NCI-H2227 treated with DMSO at 0.1 percent for 48 hours (cell line): ENCODE measurements around the gene RHOF.

ENCODE experiments used
- DNase-seq: peaks from one replicate; lab custom pipeline; 2025; lab: John Stamatoyannopoulos, UW

RHOF gene

GRCh38 chr12:121819212-121819949 lies 25.9 kb upstream of the RHOF start:
- no peak for DNase-seq

GRCh38 chr12:121817648-121818043 lies 24.2 kb upstream of the RHOF start:
- DNase-seq = no peak

- no peak for DNase-seq
These were observed 23.6 kb upstream of the RHOF start for GRCh38 chr12:121816925-121817647.

- no peak for DNase-seq
These were observed 21.8 kb upstream of the RHOF start for GRCh38 chr12:121815263-121815662.

- no peak for DNase-seq
These were observed 21.1 kb upstream of the RHOF start for GRCh38 chr12:121814429-121815119.

- no peak for DNase-seq
These were observed 20.5 kb upstream of the RHOF start for GRCh38 chr12:121813951-121814350.

- no peak for DNase-seq
These were observed 19.7 kb upstream of the RHOF start for GRCh38 chr12:121812921-121813896.

GRCh38 chr12:121812320-121812871 lies 18.9 kb upstream of the RHOF start:
- DNase-seq = peak; percentile 85

GRCh38 chr12:121811434-121812319 lies 18.2 kb upstream of the RHOF start:
- peak; percentile 60 for DNase-seq

GRCh38 chr12:121810833-121811433 lies 17.4 kb upstream of the RHOF start:
- DNase-seq = no peak

GRCh38 chr12:121810234-121810817 lies 16.8 kb upstream of the RHOF start:
- no peak for DNase-seq

- DNase-seq = no peak
These were observed 16.2 kb upstream of the RHOF start for GRCh38 chr12:121809712-121810116.

GRCh38 chr12:121808623-121809022 lies 15.1 kb upstream of the RHOF start:
- DNase-seq = no peak

- DNase-seq = no peak
These were observed 14.3 kb upstream of the RHOF start for GRCh38 chr12:121807642-121808347.

GRCh38 chr12:121806546-121807423 lies 13.3 kb upstream of the RHOF start:
- DNase-seq = peak; percentile 44

GRCh38 chr12:121806009-121806545 lies 12.6 kb upstream of the RHOF start:
- DNase-seq = no peak

GRCh38 chr12:121805171-121806008 lies 11.9 kb upstream of the RHOF start:
- DNase-seq = no peak
